RWPE2 (cell line): ENCODE results near the gene PHLDA2.

ENCODE experiments used
- ATAC-seq: fragments of 200-7000 bp; cut with Tn5 transposase; 3 replicates; pipeline ENCODE4 v1.9.1; 2021; ENCODE audit warnings: low read depth
- DNase-seq: peaks from one replicate; pipeline ENCODE4 v3.0.0-alpha.2; 2020; ENCODE audit warnings: low spot score
- H3K27ac ChIP-seq: fragments of 450-650 bp; 2 replicates; pipeline ENCODE4 v1.5.1; 2017; ENCODE audit warnings: mild to moderate bottlenecking; ENCODE audit not compliant: poor library complexity, severe bottlenecking
- H3K27me3 ChIP-seq: fragments of 250-450 bp; sonication (Bioruptor Pico); 2 replicates; pipeline ENCODE4 v1.5.1; 2021; ENCODE audit warnings: mild to moderate bottlenecking, moderate library complexity; ENCODE audit not compliant: insufficient read depth, poor library complexity, severe bottlenecking
- H3K36me3 ChIP-seq: fragments of 250-450 bp; sonication (Bioruptor Pico); 2 replicates; pipeline ENCODE4 v1.5.1; 2020; ENCODE audit warnings: low read depth, mild to moderate bottlenecking, moderate library complexity
- H3K4me1 ChIP-seq: fragments of 250-450 bp; sonication (Bioruptor Pico); 2 replicates; pipeline ENCODE4 v1.5.1; 2021; ENCODE audit warnings: mild to moderate bottlenecking, moderate library complexity; ENCODE audit not compliant: insufficient read depth, poor library complexity, severe bottlenecking
- H3K4me3 ChIP-seq: fragments of 250-450 bp; sonication (Bioruptor Pico); 2 replicates; pipeline ENCODE4 v1.5.1; 2021; ENCODE audit warnings: mild to moderate bottlenecking, moderate library complexity; ENCODE audit not compliant: severe bottlenecking
- H3K9me3 ChIP-seq: fragments of 250-450 bp; sonication (Bioruptor Pico); 2 replicates; pipeline ENCODE4 v1.5.1; 2021; ENCODE audit warnings: mild to moderate bottlenecking, moderate library complexity; ENCODE audit not compliant: severe bottlenecking
- TF ChIP-seq, protein P1 (sequence below): fragments of 450-650 bp; IDR thresholded peaks from one replicate; pipeline ENCODE4 v1.5.1; 2017; ENCODE audit warnings: mild to moderate bottlenecking, moderate library complexity; ENCODE audit not compliant: poor library complexity, severe bottlenecking

The PHLDA2 gene

DNA sequence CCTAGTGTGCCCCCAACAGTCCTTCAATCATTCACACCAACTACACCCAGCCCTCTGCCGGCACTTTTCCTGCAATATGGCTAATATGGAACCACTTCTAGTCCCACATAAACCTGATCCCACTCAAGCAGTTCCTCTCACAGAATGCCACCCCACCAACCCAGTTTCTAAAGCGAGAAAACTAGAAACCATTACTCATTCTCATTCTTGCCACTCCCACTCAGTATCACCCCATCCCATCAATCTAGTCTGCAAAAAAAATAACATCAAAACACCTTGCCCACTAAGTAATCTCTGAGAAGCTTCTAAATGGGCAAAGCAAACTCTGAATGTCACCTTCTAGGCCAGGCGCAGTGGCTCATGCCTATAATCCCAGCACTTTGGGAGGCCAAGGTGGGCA, 45.1 kb upstream of the PHLDA2 start:
- ATAC-seq (no peak), DNase-seq (no peak)
- no peaks in the 10 kb centered on the region for H3K27me3 ChIP-seq
- TF ChIP-seq, protein P1, sequence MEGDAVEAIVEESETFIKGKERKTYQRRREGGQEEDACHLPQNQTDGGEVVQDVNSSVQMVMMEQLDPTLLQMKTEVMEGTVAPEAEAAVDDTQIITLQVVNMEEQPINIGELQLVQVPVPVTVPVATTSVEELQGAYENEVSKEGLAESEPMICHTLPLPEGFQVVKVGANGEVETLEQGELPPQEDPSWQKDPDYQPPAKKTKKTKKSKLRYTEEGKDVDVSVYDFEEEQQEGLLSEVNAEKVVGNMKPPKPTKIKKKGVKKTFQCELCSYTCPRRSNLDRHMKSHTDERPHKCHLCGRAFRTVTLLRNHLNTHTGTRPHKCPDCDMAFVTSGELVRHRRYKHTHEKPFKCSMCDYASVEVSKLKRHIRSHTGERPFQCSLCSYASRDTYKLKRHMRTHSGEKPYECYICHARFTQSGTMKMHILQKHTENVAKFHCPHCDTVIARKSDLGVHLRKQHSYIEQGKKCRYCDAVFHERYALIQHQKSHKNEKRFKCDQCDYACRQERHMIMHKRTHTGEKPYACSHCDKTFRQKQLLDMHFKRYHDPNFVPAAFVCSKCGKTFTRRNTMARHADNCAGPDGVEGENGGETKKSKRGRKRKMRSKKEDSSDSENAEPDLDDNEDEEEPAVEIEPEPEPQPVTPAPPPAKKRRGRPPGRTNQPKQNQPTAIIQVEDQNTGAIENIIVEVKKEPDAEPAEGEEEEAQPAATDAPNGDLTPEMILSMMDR = no peak
- no peak overlapping the region for H3K4me3 ChIP-seq
- peaks cover 100% of the 10 kb centered on the region for H3K36me3 ChIP-seq
- no peak overlapping the region for H3K27ac ChIP-seq
- H3K9me3 ChIP-seq = no peaks in the 10 kb centered on the region
- no peaks in the 10 kb centered on the region for H3K4me1 ChIP-seq

DNA sequence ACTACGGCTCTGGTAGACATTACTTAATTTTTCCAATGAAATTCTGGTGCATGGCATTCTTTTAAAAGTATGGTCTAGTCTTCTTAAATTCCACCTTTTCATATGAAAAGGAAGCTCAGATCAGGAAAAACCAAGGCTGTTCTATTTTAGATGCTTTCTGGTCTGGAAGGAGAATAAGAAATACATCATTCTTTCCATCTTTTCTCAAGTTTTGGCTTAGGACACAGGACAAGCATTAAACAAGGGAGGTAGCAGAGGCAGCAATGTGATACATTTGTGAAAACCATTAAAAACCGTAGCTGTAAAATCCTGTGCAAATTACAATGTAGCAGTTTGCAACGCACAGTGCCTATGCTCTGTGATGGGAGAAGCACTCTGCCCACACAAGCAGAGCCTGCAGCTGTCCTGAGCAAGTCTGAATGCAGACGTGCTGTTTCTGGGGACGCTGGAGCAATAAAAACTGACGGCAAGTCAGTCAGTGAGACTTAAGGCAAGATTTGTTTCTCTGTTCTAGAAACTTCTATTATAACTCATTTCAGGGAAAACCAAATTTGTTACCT, 39.2 kb upstream of the PHLDA2 start:
- H3K27ac ChIP-seq = no peak overlapping the region
- no peaks in the 10 kb centered on the region for H3K27me3 ChIP-seq
- H3K9me3 ChIP-seq = no peaks in the 10 kb centered on the region
- no peak overlapping the region for H3K4me3 ChIP-seq
- H3K36me3 ChIP-seq = peaks cover 99% of the 10 kb centered on the region
- peaks cover 3% of the 10 kb centered on the region for H3K4me1 ChIP-seq
- no peak for DNase-seq
- TF ChIP-seq, protein P1 = no peak
- no peak for ATAC-seq

DNA sequence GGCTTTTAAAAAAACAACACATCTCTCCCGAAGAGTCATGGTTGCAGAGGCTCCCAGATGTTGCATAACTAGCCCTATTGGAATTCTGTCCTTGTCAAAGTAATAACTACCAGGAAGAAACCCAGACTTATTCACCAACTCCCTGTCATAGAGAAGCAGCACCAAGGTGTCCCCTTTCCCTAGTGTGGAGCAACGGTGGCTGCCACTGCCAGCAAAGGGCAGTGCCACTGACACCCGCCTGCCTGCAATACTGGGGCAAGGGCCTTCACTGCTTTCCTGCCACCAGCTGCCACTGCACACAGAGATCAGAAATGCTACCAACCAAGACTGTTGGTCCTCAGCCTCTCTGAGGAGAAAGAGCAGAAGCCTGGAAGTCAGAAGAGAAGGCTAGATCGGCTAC, 35.6 kb upstream of the PHLDA2 start:
- Histone ChIP-seq H3K27ac (no peak overlapping the region), H3K4me1 (peaks cover 5% of the 10 kb centered on the region), H3K36me3 (peaks cover 97% of the 10 kb centered on the region), H3K9me3 (no peaks in the 10 kb centered on the region), H3K4me3 (no peak overlapping the region), H3K27me3 (no peaks in the 10 kb centered on the region)
- TF ChIP-seq, protein P1 = no peak
- DNase-seq (no peak), ATAC-seq (no peak)

DNA sequence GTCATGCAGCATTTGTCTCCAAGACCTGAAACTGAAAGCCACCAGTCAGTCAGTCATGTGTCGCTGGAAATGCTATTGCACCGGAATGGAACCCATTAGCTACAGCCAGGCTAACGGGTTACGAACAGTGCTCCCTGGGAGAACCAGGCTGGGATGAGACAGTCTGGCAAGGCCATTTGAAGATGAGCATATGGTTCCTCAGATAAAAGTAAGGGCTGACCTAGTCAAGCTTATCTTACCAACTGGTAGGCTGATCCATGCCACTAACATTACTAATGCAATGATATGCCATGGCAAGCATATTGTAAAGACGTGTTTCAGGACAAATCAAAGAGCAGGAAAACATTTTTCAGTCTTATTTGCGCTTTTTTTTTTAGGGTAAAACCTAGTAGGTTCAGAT, 34.5 kb upstream of the PHLDA2 start:
- Histone ChIP-seq H3K4me3 (no peak overlapping the region), H3K4me1 (peaks cover 5% of the 10 kb centered on the region), H3K9me3 (no peaks in the 10 kb centered on the region), H3K27me3 (no peaks in the 10 kb centered on the region), H3K36me3 (peaks cover 97% of the 10 kb centered on the region), H3K27ac (no peak overlapping the region)
- TF ChIP-seq, protein P1 = no peak
- ATAC-seq (no peak), DNase-seq (no peak)

DNA sequence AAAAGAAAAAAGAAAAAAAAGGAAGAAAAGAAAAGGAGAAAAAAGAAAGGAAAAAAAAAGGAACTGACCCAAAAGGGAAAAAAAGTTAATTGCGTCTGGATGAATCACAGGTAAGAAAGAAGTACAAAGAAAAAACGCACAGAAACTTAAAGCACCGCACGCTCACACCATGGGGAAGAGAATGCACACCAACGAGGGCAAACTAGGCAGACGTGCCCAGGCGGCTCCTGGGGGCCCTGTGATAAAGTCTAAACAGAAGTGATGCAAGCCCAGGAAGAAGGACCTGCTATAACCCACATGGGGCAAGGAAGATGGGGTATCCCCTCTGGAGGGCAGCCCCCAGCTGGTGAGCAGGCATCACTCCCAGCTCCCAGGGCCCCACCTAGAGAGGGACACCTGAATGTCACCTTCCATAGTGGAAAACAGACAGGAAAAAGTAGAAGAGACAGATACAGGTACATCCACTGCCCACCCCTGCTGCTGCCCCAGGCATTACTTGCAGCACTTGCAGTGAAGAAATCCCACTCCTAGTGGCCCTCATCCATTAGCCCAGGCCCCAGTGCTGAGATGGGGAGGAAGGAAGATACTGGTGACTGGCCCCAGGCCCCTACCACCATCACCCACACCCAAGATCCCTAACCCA, 34.0 kb upstream of the PHLDA2 start:
- Histone ChIP-seq H3K36me3 (peaks cover 98% of the 10 kb centered on the region), H3K4me1 (peaks cover 5% of the 10 kb centered on the region), H3K27ac (no peak overlapping the region), H3K4me3 (no peak overlapping the region), H3K27me3 (no peaks in the 10 kb centered on the region), H3K9me3 (no peaks in the 10 kb centered on the region)
- ATAC-seq (peak; percentile 64), DNase-seq (no peak)
- TF ChIP-seq, protein P1 = no peak
